HCT116 (cell line): ENCODE data around the gene SLC47A2. TPM values are rescaled to one million over a fixed set of nuclear protein-coding genes. Genes with fewer than 3 reads are reported as not detected.

ENCODE experiments used
- ATAC-seq: fragments of 200-7000 bp; cut with Tn5 transposase; 2 replicates; pipeline ENCODE4 v1.9.1; 2020; ENCODE audit warnings: mild to moderate bottlenecking, moderate library complexity
- BruUV-seq: library from RNA; stranded (reverse); fragments of 400-500 nt; replicated peaks from 2 replicates; lab custom pipeline; 2021; lab: Mats Ljungman, UMichigan
- CTCF ChIA-PET: fragments of 300-600 bp; sonication (Branson Sonifier 250); formaldehyde crosslinking; loops from one replicate; lab custom pipeline; 2021; ENCODE audit warnings: antibody characterized with exemption; lab: Charles Lee
- POLR2A ChIA-PET: fragments of 300-600, 350-600 bp; sonication (Branson Sonifier 250); formaldehyde crosslinking; loops from one replicate; lab custom pipeline; 2021; ENCODE audit warnings: antibody characterized with exemption; lab: Charles Lee
- RAD21 ChIA-PET, 2 experiments: fragments of 300-600 bp; sonication (Branson Sonifier 250); formaldehyde crosslinking; loops; one replicate each; lab custom pipeline; 2023; ENCODE audit warnings: low total read pairs in 2 of 2; ENCODE audit not compliant: uncharacterized antibody in 2 of 2, unreplicated experiment in 2 of 2, low non-redundant PET in 1 of 2; lab: Charles Lee
- DNase-seq: peaks from one replicate; pipeline ENCODE4 v3.0.0-alpha.2; 2010; ENCODE audit warnings: low read depth, low spot score
- H2AFZ ChIP-seq: fragments of 200-600 bp; shearing (Covaris generic), sonication (generic); 2 replicates; pipeline ENCODE4 v1.6.1; 2017; ENCODE audit warnings: low read depth, mixed run types, mixed read lengths, antibody characterized with exemption, low read length; ENCODE audit not compliant: poor library complexity, severe bottlenecking
- H3K27ac ChIP-seq: 2 replicates; pipeline ENCODE4 v1.5.1; 2012; ENCODE audit warnings: low read depth, low read length
- H3K27me3 ChIP-seq: fragments of 200-600 bp; sonication (generic); 2 replicates; pipeline ENCODE4 v1.6.1; 2016; ENCODE audit warnings: mixed run types, low read length, mixed read lengths; ENCODE audit not compliant: insufficient read depth
- H3K36me3 ChIP-seq, 2 experiments: fragments of 200-500 bp in 1 of 2; fragments of 200-600 bp in 1 of 2; sonication (Bioruptor generic) in 1 of 2; sonication (generic) in 1 of 2; 2 replicates each; pipeline versions ENCODE4 v1.5.1 to v1.6.1; 2014 to 2016; ENCODE audit warnings: low read length in 2 of 2, inconsistent platforms in 1 of 2, mixed read lengths in 1 of 2, mixed run types in 1 of 2; ENCODE audit not compliant: insufficient read depth in 2 of 2, control insufficient read depth in 1 of 2
- H3K4me1 ChIP-seq, 2 experiments: fragments of 200-600 bp in 1 of 2; sonication (generic) in 1 of 2; 2 replicates each; pipeline versions ENCODE4 v1.5.1 to v1.6.1; 2012 to 2017; ENCODE audit warnings: low read length in 2 of 2, inconsistent platforms in 1 of 2, mild to moderate bottlenecking in 1 of 2, mixed read lengths in 1 of 2, mixed run types in 1 of 2, moderate library complexity in 1 of 2; ENCODE audit not compliant: insufficient read depth in 2 of 2, control insufficient read depth in 1 of 2
- H3K4me2 ChIP-seq: fragments of 200-600 bp; sonication (generic); 2 replicates; pipeline ENCODE4 v1.6.1; 2017; ENCODE audit warnings: mixed run types, low read length, mixed read lengths
- H3K4me3 ChIP-seq, 2 experiments: fragments of 200-600 bp in 1 of 2; sonication (generic) in 1 of 2; replicated peaks in 1 of 2; 2 replicates each; pipeline ENCODE4 v1.5.1; 2011 to 2016; ENCODE audit warnings: low read length in 2 of 2, control low read depth in 1 of 2, low read depth in 1 of 2, mild to moderate bottlenecking in 1 of 2, mixed read lengths in 1 of 2, mixed run types in 1 of 2
- H3K79me2 ChIP-seq: fragments of 200-600 bp; sonication (generic); 2 replicates; pipeline ENCODE4 v1.6.1; 2017; ENCODE audit warnings: mild to moderate bottlenecking, mixed run types, low read length, moderate library complexity, mixed read lengths; ENCODE audit not compliant: insufficient read depth
- H3K9ac ChIP-seq: fragments of 200-600 bp; sonication (generic); 2 replicates; pipeline ENCODE4 v1.6.1; 2016; ENCODE audit warnings: low read length, mixed read lengths
- H3K9me2 ChIP-seq: fragments of 200-600 bp; sonication (generic), shearing (Covaris generic); 2 replicates; pipeline ENCODE4 v1.6.1; 2017; ENCODE audit warnings: mixed run types, mild to moderate bottlenecking, moderate library complexity; ENCODE audit not compliant: insufficient read depth
- H3K9me3 ChIP-seq, 2 experiments: fragments of 200-500 bp in 1 of 2; fragments of 200-600 bp in 1 of 2; sonication (Bioruptor generic) in 1 of 2; sonication (generic) in 1 of 2; 2 replicates each; pipeline ENCODE4 v1.6.1; 2014 to 2017; ENCODE audit warnings: low read length in 2 of 2, mixed read lengths in 2 of 2, inconsistent platforms in 1 of 2, low read depth in 1 of 2, mild to moderate bottlenecking in 1 of 2, mixed run types in 1 of 2, moderate library complexity in 1 of 2; ENCODE audit not compliant: control insufficient read depth in 1 of 2, insufficient read depth in 1 of 2
- H4K20me1 ChIP-seq: fragments of 200-600 bp; sonication (generic), shearing (Covaris generic); 2 replicates; pipeline ENCODE4 v1.6.1; 2017; ENCODE audit warnings: mixed run types, mild to moderate bottlenecking, moderate library complexity; ENCODE audit not compliant: insufficient read depth
- CEBPB ChIP-seq: IDR thresholded peaks from 2 replicates; pipeline ENCODE4 v1.6.1; 2012; ENCODE audit warnings: low read depth
- EZH2 ChIP-seq: fragments of 200-600 bp; sonication (generic); IDR thresholded peaks from 2 replicates; pipeline ENCODE4 v1.6.1; 2017; ENCODE audit warnings: antibody characterized with exemption, mixed run types
- EZH2phosphoT487 ChIP-seq: fragments of 200-600 bp; IDR thresholded peaks from 2 replicates; pipeline ENCODE4 v1.6.1; 2018; ENCODE audit warnings: antibody characterized with exemption, borderline replicate concordance
- JUND ChIP-seq: IDR thresholded peaks from 2 replicates; pipeline ENCODE4 v1.6.1; 2012
- POLR2AphosphoS5 ChIP-seq: IDR thresholded peaks from 2 replicates; pipeline ENCODE4 v1.6.1; 2011; ENCODE audit warnings: mild to moderate bottlenecking, low read depth, low read length, moderate library complexity
- RAD21 ChIP-seq: IDR thresholded peaks from 2 replicates; pipeline ENCODE4 v1.6.1; 2012; ENCODE audit warnings: low read depth, mild to moderate bottlenecking
- SRF ChIP-seq: IDR thresholded peaks from 2 replicates; pipeline ENCODE4 v1.6.1; 2012; ENCODE audit warnings: low read depth
- YY1 ChIP-seq: IDR thresholded peaks from 2 replicates; pipeline ENCODE4 v1.6.1; 2011; ENCODE audit warnings: low read length, low read depth, moderate library complexity, mild to moderate bottlenecking; ENCODE audit not compliant: insufficient replicate concordance; ENCODE audit errors: extremely low read depth
- ZNF274 ChIP-seq: fragments of 200-500 bp; sonication (Bioruptor generic); IDR thresholded peaks from 2 replicates; pipeline ENCODE4 v1.6.1; 2014; ENCODE audit warnings: mild to moderate bottlenecking, low read depth, low read length, inconsistent platforms
- intact Hi-C: fragments of 100-400 bp; cut with micrococcal nuclease; formaldehyde crosslinking; loops from 2 replicates; pipeline ENCODE4 v1.10.0; 2022
- total RNA-seq: library from RNA; stranded (reverse); gene quantifications from one replicate; pipeline ENCODE4 v1.2.1, GENCODE V29; 2021; ENCODE audit not compliant: unreplicated experiment

The SLC47A2 gene
- total RNA-seq, 1 experiment from 2014 or later, result not detected

DNA sequence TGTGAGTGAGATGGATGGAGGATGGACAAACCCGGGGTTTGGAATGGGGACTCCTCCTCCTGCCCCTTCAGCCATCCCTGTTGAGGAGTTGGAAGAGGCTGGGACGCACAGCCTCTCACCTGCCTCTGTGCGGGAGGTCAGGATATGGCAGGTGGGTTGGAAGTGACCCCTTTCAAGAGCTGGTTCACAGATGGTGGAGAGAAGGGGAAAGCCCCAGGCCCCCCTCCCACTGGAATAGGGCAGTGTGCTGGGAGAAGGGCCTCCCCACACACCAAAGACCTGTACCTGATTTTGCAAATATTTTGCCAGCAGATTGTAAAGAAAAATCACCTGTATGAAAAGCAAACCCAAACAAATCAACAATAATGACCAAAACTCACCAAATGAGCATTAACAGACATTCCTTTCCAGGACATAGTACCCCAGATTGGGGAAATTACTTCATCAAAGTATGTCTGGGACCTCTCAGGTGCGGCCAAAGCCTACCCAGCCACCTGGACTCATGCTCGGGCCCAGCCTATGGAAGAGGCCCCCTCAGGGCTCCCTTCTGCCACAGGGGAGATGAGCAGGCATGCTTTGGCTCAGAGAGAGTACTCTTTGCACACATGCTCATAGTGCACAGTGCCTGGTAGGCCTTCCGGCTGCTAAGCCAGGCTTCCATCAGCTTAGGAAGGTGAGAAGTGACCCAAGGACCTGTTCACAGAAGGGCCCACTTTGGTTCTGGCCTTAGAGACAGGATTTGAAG lies 7.8 kb downstream of the SLC47A2 start:
- H2AFZ ChIP-seq, result no peak overlapping the region
- H3K9me3 ChIP-seq, result no peaks in the 10 kb centered on the region
- no peaks in the 10 kb centered on the region for H3K36me3 ChIP-seq
- H3K27me3 ChIP-seq, result no peaks in the 10 kb centered on the region
- no peak overlapping the region for H3K4me3 ChIP-seq
- DNase-seq, result no peak
- no peaks in the 10 kb centered on the region; a peak in 1 of 4 replicates for H3K4me1 ChIP-seq
- no peaks in the 10 kb centered on the region for H3K9me2 ChIP-seq
- no peaks in the 10 kb centered on the region for H3K79me2 ChIP-seq
- ChIA-PET CTCF (no interaction called here), RAD21 (no interaction called here), POLR2A (no interaction called here)
- intact Hi-C loops, result no loop called here
- H3K9ac ChIP-seq, result no peak overlapping the region
- TF ChIP-seq RAD21 (no peak), JUND (no peak), EZH2 (no peak), ZNF274 (no peak), EZH2phosphoT487 (no peak), YY1 (no peak), POLR2AphosphoS5 (no peak)
- no peak overlapping the region for H3K4me2 ChIP-seq
- H3K27ac ChIP-seq, result no peak overlapping the region
- ATAC-seq, result no peak
- no TSS peak for BruUV-seq
- H4K20me1 ChIP-seq, result no peaks in the 10 kb centered on the region

DNA sequence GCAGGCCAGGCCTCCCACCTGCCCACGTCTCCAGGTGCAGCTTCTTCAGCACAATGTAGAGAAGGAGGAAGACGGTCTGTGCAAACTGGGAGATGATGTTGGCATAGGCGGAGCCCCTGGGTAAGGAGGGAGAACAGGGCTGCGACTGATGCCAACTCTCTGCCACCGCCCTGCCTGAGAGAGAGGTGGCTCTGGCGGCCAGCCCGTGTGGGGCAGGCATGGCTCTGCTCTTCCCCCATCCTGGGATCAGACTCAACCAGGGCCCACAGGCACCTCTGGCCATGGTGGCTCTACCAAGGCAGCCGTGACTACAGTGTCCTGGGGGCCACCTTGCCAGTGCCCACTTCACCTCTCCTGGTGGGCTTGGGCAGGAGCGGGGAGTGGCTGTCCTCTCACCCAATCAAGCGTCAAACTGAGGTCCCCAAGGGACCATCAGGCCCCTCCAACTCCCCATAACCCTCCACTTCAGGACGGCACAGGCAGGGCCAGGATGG lies 8.6 kb downstream of the SLC47A2 start:
- Histone ChIP-seq H3K4me1 (no peaks in the 10 kb centered on the region; a peak in 1 of 4 replicates), H3K9me2 (no peaks in the 10 kb centered on the region), H3K27ac (no peak overlapping the region), H3K36me3 (no peaks in the 10 kb centered on the region), H2AFZ (no peak overlapping the region), H3K4me3 (no peak overlapping the region), H3K27me3 (no peaks in the 10 kb centered on the region), H4K20me1 (no peaks in the 10 kb centered on the region), H3K79me2 (no peaks in the 10 kb centered on the region), H3K4me2 (no peak overlapping the region), H3K9me3 (no peaks in the 10 kb centered on the region), H3K9ac (no peak overlapping the region)
- RAD21 ChIA-PET, result no interaction called here
- no peak for DNase-seq
- TF ChIP-seq CEBPB (no peak), RAD21 (no peak), SRF (no peak)
- no peak for ATAC-seq
- POLR2A ChIA-PET, result no interaction called here
- intact Hi-C loops, result no loop called here
- CTCF ChIA-PET, result no interaction called here
- no TSS peak for BruUV-seq
